IPS-NIHi7 (cell line): ENCODE results near the gene FAF1.
"Not testable (repeated sequence)": the region's sequence is repeated elsewhere in the genome, so short reads cannot be mapped to it uniquely, and the experiment has no call there.

Source experiments
- DNase-seq: peaks from one replicate; pipeline ENCODE4 v3.0.0; 2012; ENCODE audit warnings: mixed read lengths; ENCODE audit errors: extremely low spot score

The FAF1 gene

DNA sequence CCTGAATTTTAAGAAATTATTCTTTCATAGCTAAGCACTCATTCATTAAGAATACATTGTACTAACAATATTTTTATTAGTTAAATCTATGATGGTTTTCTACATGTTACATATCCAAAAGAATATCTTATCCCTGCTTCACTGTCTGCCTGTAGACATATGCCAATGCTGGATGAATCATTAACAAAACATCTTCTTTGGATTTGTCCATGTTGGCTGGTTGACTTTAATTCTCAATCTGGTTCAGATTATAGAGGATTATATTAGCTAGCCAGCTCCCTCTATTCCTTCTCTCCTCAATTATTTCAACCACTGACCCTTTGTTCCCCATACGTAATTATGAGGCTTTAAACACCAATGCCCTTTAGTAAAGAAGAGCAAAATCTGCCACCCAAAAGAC lies 398.0 kb downstream of the FAF1 start:
- DNase-seq = no peak

DNA sequence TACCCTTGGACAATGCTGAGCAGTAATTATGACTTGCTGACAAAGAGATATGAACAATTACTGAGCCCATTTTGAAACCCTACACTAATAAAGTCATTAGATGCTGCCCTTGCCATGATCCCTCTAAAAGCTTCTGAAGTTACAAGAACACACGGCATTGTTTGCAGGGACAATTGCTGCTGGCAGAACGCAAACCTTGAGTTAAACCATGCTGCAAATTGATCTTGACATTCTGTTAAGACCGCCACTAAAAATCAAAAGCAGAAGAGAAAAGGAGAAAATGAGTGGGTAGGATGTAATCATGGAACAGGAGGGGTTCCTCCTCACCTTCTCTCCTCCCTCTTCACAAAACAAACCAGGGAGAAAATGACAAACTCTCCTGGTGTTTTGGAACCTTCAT lies 400.6 kb downstream of the FAF1 start:
- DNase-seq = no peak

DNA sequence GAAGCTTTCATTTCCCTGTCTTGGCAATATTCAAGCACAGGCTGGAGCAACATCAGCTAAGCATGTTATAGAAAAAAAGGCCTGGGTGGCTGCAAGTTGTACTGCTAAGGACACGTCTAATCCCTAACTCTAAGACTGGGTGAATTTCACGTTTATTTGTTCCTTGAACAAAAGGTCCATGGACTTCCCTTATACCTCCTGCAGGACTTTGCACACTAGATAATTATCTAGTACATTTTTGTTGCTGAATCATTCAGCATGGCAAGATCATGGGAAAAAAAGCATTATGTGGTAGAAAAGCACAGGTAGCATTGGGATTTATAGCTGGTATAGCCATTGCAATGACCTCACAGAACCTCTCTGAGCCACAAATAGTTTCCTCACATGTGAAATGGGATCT lies 406.1 kb downstream of the FAF1 start:
- no peak for DNase-seq

DNA sequence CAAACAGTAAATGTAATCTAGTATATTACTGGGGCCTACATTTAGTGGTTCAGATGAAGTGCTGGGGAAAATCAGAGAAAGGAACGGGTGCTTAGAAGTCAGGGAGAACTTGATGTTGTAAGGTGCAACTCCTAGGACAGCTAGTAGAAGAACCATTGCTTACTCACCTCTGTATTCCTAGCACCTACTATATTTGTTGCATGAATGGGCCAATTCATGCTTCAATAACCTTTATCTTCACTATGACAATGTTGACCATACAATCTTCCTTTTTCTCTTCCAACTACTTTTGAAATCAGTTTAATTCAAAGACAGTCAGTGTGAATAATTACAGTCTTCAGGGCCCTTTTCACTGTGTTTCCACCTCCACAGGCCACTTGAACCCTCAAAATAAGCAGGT lies 411.8 kb downstream of the FAF1 start:
- DNase-seq = no peak

DNA sequence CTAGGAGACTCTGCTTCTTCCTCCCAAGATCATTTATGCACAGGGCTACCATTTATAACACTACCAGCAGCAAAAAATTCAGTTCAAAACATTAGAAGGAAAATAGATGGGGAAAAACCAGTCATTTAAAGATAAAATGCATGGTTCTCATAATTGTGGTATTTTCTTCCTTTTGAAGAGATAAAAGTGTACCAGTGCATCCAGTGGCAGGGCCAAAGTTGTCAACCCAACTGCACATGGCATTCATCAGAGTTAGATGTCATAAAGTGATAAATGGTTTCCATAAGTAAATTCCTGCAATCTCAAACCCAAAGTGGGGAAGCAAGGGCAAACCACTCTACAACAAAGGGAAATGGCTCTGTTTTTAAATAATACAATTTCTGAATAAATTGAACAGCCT lies 417.7 kb downstream of the FAF1 start:
- no peak for DNase-seq

- DNase-seq = no peak
These were observed 421.6 kb downstream of the FAF1 start for GRCh38 chr1:50538476-50538875.

- DNase-seq = no peak
These were observed 428.5 kb downstream of the FAF1 start for GRCh38 chr1:50531601-50532000.

DNA sequence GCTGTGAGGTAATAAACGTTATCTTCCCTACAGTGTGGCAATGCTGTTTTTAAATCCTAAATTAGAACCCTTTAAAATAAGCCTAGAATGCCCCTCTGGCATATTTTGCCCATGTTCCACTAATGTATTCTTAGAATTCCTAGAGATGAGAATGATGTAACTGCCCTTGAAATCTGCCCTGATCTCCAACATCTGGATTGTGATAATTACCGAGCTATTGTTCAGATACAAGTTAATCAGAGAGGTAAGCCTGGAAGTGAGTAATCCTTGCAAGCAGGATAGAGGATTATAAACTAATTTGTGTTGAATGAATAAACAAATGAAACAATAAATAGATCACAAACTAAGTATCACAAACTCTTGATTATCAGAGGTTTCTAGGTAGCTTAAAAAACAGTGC lies 429.0 kb downstream of the FAF1 start:
- no peak for DNase-seq

GRCh38 chr1:50529510-50529909 lies 430.6 kb downstream of the FAF1 start:
- DNase-seq = no peak

- DNase-seq = not testable (repeated sequence)
These were observed 432.1 kb downstream of the FAF1 start for GRCh38 chr1:50527987-50528320.

DNA sequence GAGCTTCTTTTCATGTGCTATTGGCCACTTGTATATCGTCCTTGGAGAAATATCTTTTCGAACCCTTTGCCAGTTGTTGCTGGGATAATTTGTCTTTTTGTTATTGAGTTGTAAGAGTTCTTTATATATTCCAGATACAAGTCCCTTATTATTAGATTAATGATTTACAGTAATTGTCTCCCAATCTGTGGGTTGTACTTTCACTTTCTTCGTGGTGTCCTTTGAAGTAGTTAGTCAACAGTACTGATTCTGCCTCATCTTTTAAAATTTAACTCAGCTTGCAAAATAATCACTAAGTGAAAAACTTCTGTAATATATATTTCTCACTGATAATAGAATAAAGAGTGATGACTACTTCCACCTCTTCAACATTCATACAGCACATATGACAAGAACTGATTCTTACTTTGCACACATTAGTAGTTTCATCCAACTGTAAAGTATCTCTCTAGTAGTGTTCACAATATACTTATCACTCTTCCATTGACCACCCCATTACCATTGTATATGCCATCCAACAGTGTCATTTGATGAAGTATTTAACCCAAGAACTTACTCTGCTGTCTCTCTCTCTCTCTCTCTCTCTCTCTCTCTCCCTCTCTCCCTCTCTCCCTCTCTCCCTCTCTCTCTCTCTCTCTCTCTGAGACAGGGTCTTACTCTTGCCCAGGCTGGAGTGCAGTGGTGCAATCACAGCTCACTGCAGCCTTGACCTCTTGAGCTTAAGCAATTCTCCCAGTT lies 432.6 kb downstream of the FAF1 start:
- no peak for DNase-seq

- DNase-seq = no peak
These were observed 433.6 kb downstream of the FAF1 start for GRCh38 chr1:50526431-50526830.

DNA sequence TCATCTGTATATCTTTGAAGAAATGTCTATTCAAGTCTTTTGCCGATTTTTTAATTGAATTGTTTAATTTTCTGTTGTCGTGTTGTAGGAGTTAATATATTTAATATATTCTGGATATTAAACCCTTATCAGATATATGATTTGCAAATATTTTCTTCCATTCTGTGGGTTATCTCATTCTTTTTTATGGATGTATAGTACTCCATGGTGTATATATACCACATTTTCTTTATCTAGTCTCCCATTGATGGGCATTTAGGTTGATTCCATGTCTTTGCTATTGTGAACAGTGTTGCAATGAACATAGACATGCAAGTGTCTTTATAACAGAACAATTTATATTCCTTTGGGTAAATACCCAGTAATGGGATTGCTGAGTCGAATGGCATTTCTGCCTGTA lies 436.5 kb downstream of the FAF1 start:
- no peak for DNase-seq

DNA sequence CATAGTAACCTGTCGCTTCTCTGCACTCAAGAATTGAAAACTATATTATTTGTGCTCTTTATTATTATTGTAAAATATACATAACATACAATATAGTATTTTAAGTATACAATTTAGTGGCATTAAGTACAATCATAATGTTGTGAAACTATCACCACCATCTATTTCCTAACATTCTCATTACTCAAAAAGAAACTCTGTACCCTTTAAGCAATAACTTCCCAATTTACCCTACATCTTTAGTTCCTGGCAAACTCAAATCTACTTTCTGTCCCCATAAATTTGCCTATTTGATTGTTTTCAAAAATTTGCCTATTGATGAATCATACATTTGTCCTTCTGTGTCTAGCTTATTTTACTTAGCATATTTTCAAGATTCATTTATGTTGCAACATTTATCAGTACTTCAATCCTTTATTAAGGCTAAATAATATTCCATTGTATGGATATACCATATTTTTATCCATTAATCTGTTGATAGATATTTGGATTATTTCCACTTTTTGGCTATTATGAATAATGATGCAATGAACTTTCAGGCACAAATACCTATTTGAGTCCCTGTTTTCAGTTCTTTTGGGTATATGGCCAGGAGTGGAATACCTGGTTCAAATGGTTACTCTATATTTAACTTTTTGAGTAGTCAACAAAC lies 437.2 kb downstream of the FAF1 start:
- no peak for DNase-seq

GRCh38 chr1:50521703-50522102 lies 438.4 kb downstream of the FAF1 start:
- DNase-seq = no peak

- no peak for DNase-seq
These were observed 442.6 kb downstream of the FAF1 start for GRCh38 chr1:50517488-50517887.

- no peak for DNase-seq
These were observed 444.0 kb downstream of the FAF1 start for GRCh38 chr1:50516056-50516455.

- no peak for DNase-seq
These were observed 452.0 kb downstream of the FAF1 start for GRCh38 chr1:50508040-50508586.

- DNase-seq = no peak
These were observed 454.6 kb downstream of the FAF1 start for GRCh38 chr1:50505427-50505826.

GRCh38 chr1:50503515-50503914 lies 456.6 kb downstream of the FAF1 start:
- DNase-seq = no peak

- DNase-seq = no peak
These were observed 457.9 kb downstream of the FAF1 start for GRCh38 chr1:50502147-50502546.

- DNase-seq = no peak
These were observed 463.1 kb downstream of the FAF1 start for GRCh38 chr1:50497007-50497406.

GRCh38 chr1:50493710-50494109 lies 466.4 kb downstream of the FAF1 start:
- no peak for DNase-seq

DNA sequence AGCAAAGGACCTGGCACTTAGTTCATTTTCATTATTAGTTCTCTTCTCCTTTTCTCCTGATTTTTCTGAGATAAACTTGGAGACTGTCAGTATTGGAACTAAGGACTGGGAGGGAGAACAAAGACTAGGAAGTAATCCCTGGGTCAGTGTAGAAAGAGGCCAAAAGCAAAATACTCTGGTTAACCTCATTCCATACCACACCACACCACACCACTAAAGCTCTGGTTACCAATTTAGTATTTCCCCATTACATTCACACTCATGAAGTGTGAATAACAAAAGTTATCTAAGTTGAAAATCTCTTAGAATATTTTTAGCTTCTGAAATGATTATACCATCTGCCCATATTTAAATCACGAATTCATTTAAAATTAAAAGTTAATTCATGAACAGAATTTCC lies 467.9 kb downstream of the FAF1 start:
- no peak for DNase-seq
